Adrenal gland (tissue), 12 donors: ENCODE data around the gene SORL1. TPM values are rescaled to one million over a fixed set of nuclear protein-coding genes. Genes with fewer than 3 reads are reported as not detected.

ENCODE experiments used
- DNase-seq, 7 donors: peaks; one replicate each; pipeline ENCODE4 v3.0.0-alpha.2; 2019 to 2020
- H3K27ac ChIP-seq, 5 donors: fragments of 200-600 bp; sonication (generic) in 4 of 5; 1 replicate in 3 of 5; 2 replicates in 2 of 5; pipeline versions ENCODE4 v1.5.1 to v1.8.0; 2016 to 2020; ENCODE audit warnings: mild to moderate bottlenecking in 1 of 5
- H3K27me3 ChIP-seq: fragments of 200-600 bp; 2 replicates; pipeline ENCODE4 v1.8.0; 2021
- H3K36me3 ChIP-seq, 2 donors: fragments of 200-600 bp; replicated peaks in 1 of 2; 1 replicate in 1 of 2; 2 replicates in 1 of 2; pipeline versions ENCODE4 v1.5.1 to v1.8.0; 2018 to 2022
- H3K4me1 ChIP-seq, 2 donors: fragments of 200-600 bp; replicated peaks in 1 of 2; 1 replicate in 1 of 2; 2 replicates in 1 of 2; pipeline versions ENCODE4 v1.5.1 to v1.8.0; 2018 to 2021
- H3K4me3 ChIP-seq, 4 donors: fragments of 200-600 bp; sonication (generic) in 3 of 4; one replicate each; pipeline ENCODE4 v1.5.1; 2016 to 2018
- H3K9me3 ChIP-seq, 3 donors: fragments of 200-600 bp; sonication (generic) in 1 of 3; replicated peaks in 1 of 3; 1 replicate in 2 of 3; 2 replicates in 1 of 3; pipeline versions ENCODE4 v1.5.1 to v1.8.0; 2016 to 2021
- POLR2A ChIP-seq, 2 donors: fragments of 450-650 bp; IDR thresholded peaks; one replicate each; pipeline ENCODE4 v1.6.1; 2017; ENCODE audit warnings: antibody characterized with exemption in 2 of 2, mild to moderate bottlenecking in 2 of 2, moderate library complexity in 1 of 2
- WGBS, 4 donors: extraction: QIAGEN DNeasy Blood & Tissue Kit in 2 of 4; methylation state at CpG; one replicate each; pipeline versions ENCODE4 v1.1.5 to v1.1.7; 2013 to 2017; 5-methylcytosine and 5-hydroxymethylcytosine counted together
- intact Hi-C, 2 donors: fragments of 100-400 bp; cut with DNase I; formaldehyde crosslinking; loops; one replicate each; pipeline versions ENCODE4 v1.14.1 to v1.15.0; 2022 to 2023
- polyA plus RNA-seq, 3 donors: library from polyadenylated mRNA; stranded (reverse); fragments of 200-250 nt in 2 of 3; fragments of 350-450 nt in 1 of 3; fragmentation: Illumina TruSeq in 1 of 3; extraction: RNeasy Lipid Tissue Mini Kit (QIAGEN cat#74804) in 1 of 3; gene quantifications; one replicate each; pipeline ENCODE4 v1.2.3, GENCODE V29; 2013 to 2014
- total RNA-seq, 9 donors: library from RNA; depleted of rRNA in 4 of 9; stranded (reverse); fragments of >200 nt in 4 of 9; fragments of 120-200 nt in 1 of 9; fragmentation: NEBNext Ultra II Directional in 1 of 9; extraction: Animal tissue kit (Norgen Biotek cat#: 25700) in 1 of 9; gene quantifications; one replicate each; pipeline versions ENCODE4 v1.1.0 to v1.2.4, GENCODE V29; 2013 to 2023
- TF ChIP-seq, protein P1 (sequence below), 6 experiments: fragments of 450-650 bp in 4 of 6; fragments of 200-600 bp in 2 of 6; sonication (generic) in 1 of 6; IDR thresholded peaks; 1 replicate in 5 of 6; 2 replicates in 1 of 6; pipeline versions ENCODE4 v1.5.1 to v1.8.0; 2016 to 2021; ENCODE audit warnings: antibody characterized with exemption in 6 of 6, mild to moderate bottlenecking in 2 of 6, moderate library complexity in 1 of 6
- donor health status: healthy with polysubstance abuse.
- donor health status: Bipolar disorder and iron deficiency.
- donor health status: DM: yes; HTN: yes; CAD: no.
- donor health status: DM: no; HTN: no; CAD: no.
- donor health status: DM: no; HTN: no; CAD: no.
- donor health status: DM: yes; HTN: yes; CAD: no.

Gene SORL1
- total and polyA plus RNA-seq, 12 donors: 1.0 to 28.6 (median 8.9) TPM

DNA sequence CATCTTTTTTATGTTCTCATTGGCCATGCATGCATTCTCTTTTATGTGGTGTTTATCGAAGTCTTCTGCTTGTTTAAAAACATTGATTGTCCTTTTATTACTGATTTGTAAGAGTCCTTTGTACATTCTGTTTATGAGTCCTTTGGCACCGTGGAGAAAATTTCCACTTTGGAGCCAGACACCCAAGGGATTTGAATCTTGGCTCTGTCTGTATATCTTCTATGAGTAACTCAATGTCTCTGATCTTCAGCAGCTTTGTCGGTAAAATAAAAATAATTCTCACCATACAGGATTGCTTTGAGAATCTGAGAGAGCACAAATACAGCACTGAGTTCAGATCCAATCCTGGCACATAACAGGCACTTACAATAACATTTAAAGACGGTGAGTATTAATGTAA is 12.8 kb upstream of the SORL1 start:
- TF ChIP-seq POLR2A (IDR thresholded peaks at IDR 0.05): no peak
- TF ChIP-seq, protein P1, sequence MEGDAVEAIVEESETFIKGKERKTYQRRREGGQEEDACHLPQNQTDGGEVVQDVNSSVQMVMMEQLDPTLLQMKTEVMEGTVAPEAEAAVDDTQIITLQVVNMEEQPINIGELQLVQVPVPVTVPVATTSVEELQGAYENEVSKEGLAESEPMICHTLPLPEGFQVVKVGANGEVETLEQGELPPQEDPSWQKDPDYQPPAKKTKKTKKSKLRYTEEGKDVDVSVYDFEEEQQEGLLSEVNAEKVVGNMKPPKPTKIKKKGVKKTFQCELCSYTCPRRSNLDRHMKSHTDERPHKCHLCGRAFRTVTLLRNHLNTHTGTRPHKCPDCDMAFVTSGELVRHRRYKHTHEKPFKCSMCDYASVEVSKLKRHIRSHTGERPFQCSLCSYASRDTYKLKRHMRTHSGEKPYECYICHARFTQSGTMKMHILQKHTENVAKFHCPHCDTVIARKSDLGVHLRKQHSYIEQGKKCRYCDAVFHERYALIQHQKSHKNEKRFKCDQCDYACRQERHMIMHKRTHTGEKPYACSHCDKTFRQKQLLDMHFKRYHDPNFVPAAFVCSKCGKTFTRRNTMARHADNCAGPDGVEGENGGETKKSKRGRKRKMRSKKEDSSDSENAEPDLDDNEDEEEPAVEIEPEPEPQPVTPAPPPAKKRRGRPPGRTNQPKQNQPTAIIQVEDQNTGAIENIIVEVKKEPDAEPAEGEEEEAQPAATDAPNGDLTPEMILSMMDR (IDR thresholded peaks at IDR 0.05): no peak
- WGBS, 4 donors: 78 to 87% (median 86%) methylated on average over 4 of the region's 4 CpGs
- no peak overlapping the region for H3K27ac ChIP-seq

DNA sequence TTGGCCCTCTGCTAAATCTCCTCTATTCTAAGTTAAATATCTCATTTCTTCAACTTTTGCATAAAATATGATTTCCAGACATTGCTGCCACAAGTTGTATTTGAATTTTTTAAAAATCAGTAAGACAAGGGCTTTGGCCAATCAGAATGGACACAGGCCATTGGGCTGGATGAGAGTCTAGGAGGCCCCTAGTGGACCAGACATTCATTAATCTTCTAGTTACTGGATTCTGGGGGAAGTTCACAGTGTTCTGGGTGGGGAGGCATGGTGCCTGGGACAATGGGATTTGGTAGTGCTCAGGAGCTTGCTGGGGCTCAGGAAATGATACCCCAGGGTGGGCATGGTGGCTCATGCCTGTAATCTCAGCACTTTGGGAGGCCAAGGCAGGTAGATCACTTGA is 12.4 kb upstream of the SORL1 start:
- Histone ChIP-seq H3K36me3 (no peaks in the 10 kb centered on the region), H3K4me1 (no peaks in the 10 kb centered on the region), H3K4me3 (no peak overlapping the region), H3K27me3 (no peaks in the 10 kb centered on the region), H3K9me3 (no peaks in the 10 kb centered on the region), H3K27ac (no peak overlapping the region)
- DNase-seq: no peak
- intact Hi-C loops: no loop called here
- no peak for TF ChIP-seq POLR2A (IDR thresholded peaks at IDR 0.05)
- TF ChIP-seq, protein P1 (IDR thresholded peaks at IDR 0.05): no peak

More for the DNA sequence above, 12.8 kb upstream of the SORL1 start:
- no peaks in the 10 kb centered on the region for H3K27me3 ChIP-seq
- H3K4me3 ChIP-seq: no peak overlapping the region
- intact Hi-C loops: no loop called here
- no peaks in the 10 kb centered on the region for H3K4me1 ChIP-seq
- H3K36me3 ChIP-seq: no peaks in the 10 kb centered on the region
- DNase-seq: no peak
- H3K9me3 ChIP-seq: no peaks in the 10 kb centered on the region

- WGBS, 4 donors: 71 to 97% (median 85%) methylated on average over 1 to 2 of the region's 2 CpGs
- Histone ChIP-seq H3K36me3 (no peaks in the 10 kb centered on the region), H3K9me3 (no peaks in the 10 kb centered on the region), H3K27ac (no peak overlapping the region), H3K4me3 (no peak overlapping the region), H3K4me1 (no peaks in the 10 kb centered on the region), H3K27me3 (no peaks in the 10 kb centered on the region)
- TF ChIP-seq, protein P1 (IDR thresholded peaks at IDR 0.05): no peak
- no peak for TF ChIP-seq POLR2A (IDR thresholded peaks at IDR 0.05)
- DNase-seq: no peak
- intact Hi-C loops: no loop called here
These were observed 10.6 kb upstream of the SORL1 start for GRCh38 chr11:121441521-121441920.

DNA sequence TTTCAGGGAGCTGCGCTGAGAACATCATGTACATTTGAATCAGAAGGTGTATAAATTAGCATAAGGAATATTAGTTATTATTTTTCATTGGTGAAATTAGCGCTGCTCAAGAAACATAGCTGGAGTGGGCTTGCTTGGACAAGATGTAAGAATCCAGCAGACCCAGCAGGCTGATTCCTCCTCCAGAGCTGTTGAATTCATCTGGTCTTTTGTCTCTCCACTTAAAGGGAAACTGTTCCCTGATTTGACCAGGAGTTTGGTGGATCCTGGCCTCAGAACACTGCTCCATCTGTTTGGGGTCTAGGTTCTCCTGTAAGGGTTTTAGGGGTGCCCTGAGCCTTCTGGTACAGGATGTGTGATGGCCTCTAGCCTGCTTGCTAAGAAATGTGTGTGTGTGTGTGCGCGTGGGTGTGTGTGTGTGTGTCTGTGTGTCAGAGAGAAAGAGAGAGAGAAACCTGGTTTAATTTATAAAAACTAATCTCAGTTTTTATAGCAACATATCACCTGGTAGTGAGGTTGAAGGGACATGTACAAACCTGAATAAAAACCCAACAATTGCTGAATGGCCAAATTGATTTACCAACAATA is 8.3 kb upstream of the SORL1 start:
- 88 to 95% (median 92%) methylated on average over 4 of the region's 4 CpGs for WGBS, 4 donors
- no peak for DNase-seq
- H3K27ac ChIP-seq: no peak overlapping the region
- H3K4me1 ChIP-seq: no peaks in the 10 kb centered on the region
- H3K36me3 ChIP-seq: no peaks in the 10 kb centered on the region
- no peaks in the 10 kb centered on the region for H3K27me3 ChIP-seq
- intact Hi-C loops: no loop called here
- no peaks in the 10 kb centered on the region for H3K9me3 ChIP-seq
- TF ChIP-seq, protein P1 (IDR thresholded peaks at IDR 0.05): no peak
- TF ChIP-seq POLR2A (IDR thresholded peaks at IDR 0.05): no peak
- H3K4me3 ChIP-seq: no peak overlapping the region
